PC-9 (cell line): ENCODE data around the gene IRF7. TPM values are rescaled to one million over a fixed set of nuclear protein-coding genes. Genes with fewer than 3 reads are reported as not detected.

Experiments
- BruUV-seq: library from RNA; stranded (reverse); fragments of 400-500 nt; replicated peaks from 2 replicates; lab custom pipeline; 2021; lab: Mats Ljungman, UMichigan
- CTCF ChIA-PET: fragments of 300-600 bp; sonication (Branson Sonifier 250); formaldehyde crosslinking; loops from one replicate; lab custom pipeline; 2022; ENCODE audit warnings: antibody characterized with exemption; lab: Charles Lee
- POLR2A ChIA-PET: fragments of 300-600 bp; sonication (Branson Sonifier 250); formaldehyde crosslinking; loops from one replicate; lab custom pipeline; 2022; ENCODE audit warnings: antibody characterized with exemption; ENCODE audit not compliant: unreplicated experiment; lab: Charles Lee
- DNase-seq, 2 experiments: peaks; one replicate each; pipeline versions ENCODE4 v3.0.0 to v3.0.0-alpha.2; 2015 to 2022; ENCODE audit warnings: mixed read lengths in 1 of 2
- H2AFZ ChIP-seq: fragments of 200-600 bp; sonication (generic); 2 replicates; pipeline ENCODE4 v1.8.1; 2017; ENCODE audit warnings: antibody characterized with exemption
- H3F3A ChIP-seq: fragments of 200-600 bp; sonication (generic); 2 replicates; pipeline ENCODE4 v1.8.1; 2017; ENCODE audit warnings: antibody characterized with exemption, mild to moderate bottlenecking, low read depth; ENCODE audit not compliant: insufficient read depth
- H3K27ac ChIP-seq: fragments of 200-600 bp; sonication (generic); 2 replicates; pipeline ENCODE4 v1.6.1; 2016; ENCODE audit warnings: mixed run types
- H3K27me3 ChIP-seq: fragments of 200-600 bp; sonication (generic); 2 replicates; pipeline ENCODE4 v1.6.1; 2016; ENCODE audit warnings: low read depth, mixed run types; ENCODE audit not compliant: insufficient read depth
- H3K36me3 ChIP-seq: fragments of 200-600 bp; sonication (generic); 2 replicates; pipeline ENCODE4 v1.6.1; 2016; ENCODE audit warnings: low read depth, mixed run types
- H3K4me1 ChIP-seq: fragments of 200-600 bp; sonication (generic); replicated peaks from 2 replicates; pipeline ENCODE4 v1.6.1; 2016; ENCODE audit warnings: mixed run types; ENCODE audit not compliant: insufficient read depth
- H3K4me2 ChIP-seq: fragments of 200-600 bp; sonication (generic); 2 replicates; pipeline ENCODE4 v1.6.1; 2017; ENCODE audit warnings: mixed run types
- H3K4me3 ChIP-seq: fragments of 200-600 bp; sonication (generic); 2 replicates; pipeline ENCODE4 v1.6.1; 2016; ENCODE audit warnings: mixed run types
- H3K79me2 ChIP-seq: fragments of 200-600 bp; sonication (generic); 2 replicates; pipeline ENCODE4 v1.6.1; 2017; ENCODE audit warnings: low read depth, mixed run types
- H3K9me2 ChIP-seq: fragments of 200-600 bp; sonication (generic); 2 replicates; pipeline ENCODE4 v1.8.1; 2017; ENCODE audit warnings: mild to moderate bottlenecking; ENCODE audit not compliant: insufficient read depth
- H3K9me3 ChIP-seq: fragments of 200-600 bp; sonication (generic); 2 replicates; pipeline ENCODE4 v1.8.1; 2016; ENCODE audit warnings: low read depth; ENCODE audit not compliant: insufficient read depth
- H4K20me1 ChIP-seq: fragments of 200-600 bp; sonication (generic); 2 replicates; pipeline ENCODE4 v1.8.1; 2017; ENCODE audit not compliant: insufficient read depth
- CTCF ChIP-seq: fragments of 200-600 bp; sonication (generic); conservative IDR thresholded peaks from 2 replicates; pipeline ENCODE4 v1.6.1; 2017; ENCODE audit warnings: mixed run types, antibody characterized with exemption, mild to moderate bottlenecking, moderate library complexity
- EZH2 ChIP-seq: fragments of 200-600 bp; sonication (generic); IDR thresholded peaks from 2 replicates; pipeline ENCODE4 v1.8.0; 2017; ENCODE audit warnings: antibody characterized with exemption, low read depth
- intact Hi-C: fragments of 100-400 bp; cut with micrococcal nuclease; formaldehyde crosslinking; loops from one replicate; pipeline ENCODE4 v1.10.0; 2022; ENCODE audit not compliant: unreplicated experiment
- total RNA-seq: library from RNA; stranded (reverse); gene quantifications from 2 replicates; pipeline ENCODE4 v1.2.3, GENCODE V29; 2021

IRF7 gene
- total RNA-seq, 1 experiment from 2014 or later = 10.7 TPM

- Histone ChIP-seq H3K4me2 (no peak overlapping the region), H3K4me1 (no peaks in the 10 kb centered on the region), H3K4me3 (no peak overlapping the region), H3K27ac (no peak overlapping the region), H2AFZ (no peak overlapping the region), H3K9me3 (no peaks in the 10 kb centered on the region), H4K20me1 (peaks cover 7% of the 10 kb centered on the region), H3K79me2 (no peaks in the 10 kb centered on the region), H3K9me2 (no peaks in the 10 kb centered on the region), H3K36me3 (no peaks in the 10 kb centered on the region), H3F3A (peaks cover 13% of the 10 kb centered on the region), H3K27me3 (no peaks in the 10 kb centered on the region)
- intact Hi-C loops = loop anchor here (1.0 kb wide), 1 partner anchor 7 kb away; no protein-coding TSS in a partner anchor
- TF ChIP-seq CTCF = no peak
- TF ChIP-seq EZH2 = no peak
- ChIA-PET CTCF (no interaction called here), POLR2A (interaction anchor here (0.5 kb wide), 1 partner anchor 315 kb away, joined by 3 read pairs; no protein-coding TSS in a partner anchor)
- BruUV-seq = no TSS peak
- no peak for DNase-seq
These were observed 2.8 kb downstream of the IRF7 start for GRCh38 chr11:612961-613300.

- CTCF ChIA-PET = no interaction called here
- Histone ChIP-seq H4K20me1 (peaks cover 7% of the 10 kb centered on the region), H3K27ac (no peak overlapping the region), H3K27me3 (no peaks in the 10 kb centered on the region), H3K4me1 (no peaks in the 10 kb centered on the region), H3K79me2 (no peaks in the 10 kb centered on the region), H3K36me3 (no peaks in the 10 kb centered on the region), H2AFZ (no peak overlapping the region), H3K9me3 (no peaks in the 10 kb centered on the region), H3K9me2 (no peaks in the 10 kb centered on the region), H3F3A (peaks cover 13% of the 10 kb centered on the region), H3K4me3 (no peak overlapping the region), H3K4me2 (no peak overlapping the region)
- POLR2A ChIA-PET = no interaction called here
- TF ChIP-seq EZH2 = no peak
- no peak; the same call in 1 of the 2 replicates for TF ChIP-seq CTCF
- peak; percentile 31 to 61 for DNase-seq
- no TSS peak for BruUV-seq
- intact Hi-C loops = loop anchor here (1.0 kb wide), 1 partner anchor 8 kb away; no protein-coding TSS in a partner anchor
These were observed 3.4 kb downstream of the IRF7 start for GRCh38 chr11:612201-612960.

GRCh38 chr11:611001-611996 lies 4.5 kb downstream of the IRF7 start:
- no peak overlapping the region for H3K27ac ChIP-seq
- DNase-seq = no peak
- ChIA-PET POLR2A (no interaction called here), CTCF (no interaction called here)
- peaks cover 12% of the 10 kb centered on the region for H3F3A ChIP-seq
- no peaks in the 10 kb centered on the region for H3K4me1 ChIP-seq
- no peak overlapping the region for H3K4me3 ChIP-seq
- H3K9me2 ChIP-seq = no peaks in the 10 kb centered on the region
- no peaks in the 10 kb centered on the region for H3K9me3 ChIP-seq
- no peaks in the 10 kb centered on the region for H3K79me2 ChIP-seq
- intact Hi-C loops = no loop called here
- no peaks in the 10 kb centered on the region for H3K27me3 ChIP-seq
- no peak overlapping the region for H3K4me2 ChIP-seq
- TF ChIP-seq EZH2 (no peak), CTCF (no peak)
- no peak overlapping the region for H2AFZ ChIP-seq
- H3K36me3 ChIP-seq = no peaks in the 10 kb centered on the region
- no TSS peak for BruUV-seq
- peaks cover 7% of the 10 kb centered on the region for H4K20me1 ChIP-seq
